GM21576 (cell line): ENCODE data around the gene COL12A1.
A peak's percentile ranks its signal among the peaks of the same experiment; 100 is the strongest.

ENCODE experiments used
- ATAC-seq: cut with Tn5 transposase; IDR thresholded peaks from one replicate; pipeline ENCODE4 v1.9.1; 2021; ENCODE audit warnings: mild to moderate bottlenecking, moderate library complexity; ENCODE audit not compliant: unreplicated experiment

The COL12A1 gene

GRCh38 chr6:75180864-75181263 is 25.0 kb downstream of the COL12A1 start:
- no peak for ATAC-seq

- ATAC-seq: no peak
Observed at GRCh38 chr6:75178757-75179156, 27.1 kb downstream of the COL12A1 start.

DNA sequence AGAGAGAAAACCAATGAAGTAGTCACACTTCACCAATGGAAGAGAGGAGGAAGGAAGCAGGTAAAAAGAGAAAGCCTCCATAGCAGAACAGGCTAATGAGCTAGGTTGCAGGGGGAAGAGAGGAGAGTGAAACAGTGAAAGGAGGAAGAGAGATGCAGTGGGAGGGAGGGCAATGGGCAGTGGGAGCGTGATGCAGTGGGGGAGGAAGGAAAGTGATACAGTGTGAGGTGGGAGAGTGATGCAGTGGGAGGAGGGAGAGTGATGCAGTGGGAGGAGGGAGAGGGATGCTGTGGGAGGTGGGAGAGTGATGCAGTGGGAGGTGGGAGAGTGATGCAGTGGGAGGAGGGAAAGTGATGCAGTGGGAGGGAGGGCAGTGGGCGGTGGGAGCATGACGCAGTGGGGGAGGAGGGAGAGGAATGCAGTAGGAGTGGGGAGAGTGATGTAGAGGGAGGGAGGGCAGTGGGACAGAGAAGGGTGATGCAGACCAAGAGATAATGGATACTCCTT is 29.7 kb downstream of the COL12A1 start:
- ATAC-seq: no peak

DNA sequence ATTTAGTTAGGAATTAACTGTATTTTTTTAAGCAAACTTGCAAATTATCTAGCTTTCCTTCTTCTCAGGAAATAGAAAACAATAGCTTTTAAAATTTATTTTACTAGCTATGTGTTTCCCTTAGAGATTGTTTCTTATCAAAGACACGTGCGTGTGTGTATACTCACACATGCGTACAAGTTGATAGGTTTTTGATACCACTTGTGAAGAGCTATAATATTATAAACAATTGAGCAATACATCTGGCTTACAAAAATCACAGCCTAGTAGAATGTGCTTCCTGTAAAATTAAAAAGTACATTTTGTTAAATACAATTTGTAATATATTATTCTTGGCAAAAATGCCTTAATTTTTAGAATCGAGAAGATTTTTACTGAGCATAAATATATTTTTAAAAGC is 33.9 kb downstream of the COL12A1 start:
- ATAC-seq: no peak

- ATAC-seq: no peak
Observed at GRCh38 chr6:75171567-75171966, 34.3 kb downstream of the COL12A1 start.

GRCh38 chr6:75170691-75171560 is 34.9 kb downstream of the COL12A1 start:
- no peak for ATAC-seq

DNA sequence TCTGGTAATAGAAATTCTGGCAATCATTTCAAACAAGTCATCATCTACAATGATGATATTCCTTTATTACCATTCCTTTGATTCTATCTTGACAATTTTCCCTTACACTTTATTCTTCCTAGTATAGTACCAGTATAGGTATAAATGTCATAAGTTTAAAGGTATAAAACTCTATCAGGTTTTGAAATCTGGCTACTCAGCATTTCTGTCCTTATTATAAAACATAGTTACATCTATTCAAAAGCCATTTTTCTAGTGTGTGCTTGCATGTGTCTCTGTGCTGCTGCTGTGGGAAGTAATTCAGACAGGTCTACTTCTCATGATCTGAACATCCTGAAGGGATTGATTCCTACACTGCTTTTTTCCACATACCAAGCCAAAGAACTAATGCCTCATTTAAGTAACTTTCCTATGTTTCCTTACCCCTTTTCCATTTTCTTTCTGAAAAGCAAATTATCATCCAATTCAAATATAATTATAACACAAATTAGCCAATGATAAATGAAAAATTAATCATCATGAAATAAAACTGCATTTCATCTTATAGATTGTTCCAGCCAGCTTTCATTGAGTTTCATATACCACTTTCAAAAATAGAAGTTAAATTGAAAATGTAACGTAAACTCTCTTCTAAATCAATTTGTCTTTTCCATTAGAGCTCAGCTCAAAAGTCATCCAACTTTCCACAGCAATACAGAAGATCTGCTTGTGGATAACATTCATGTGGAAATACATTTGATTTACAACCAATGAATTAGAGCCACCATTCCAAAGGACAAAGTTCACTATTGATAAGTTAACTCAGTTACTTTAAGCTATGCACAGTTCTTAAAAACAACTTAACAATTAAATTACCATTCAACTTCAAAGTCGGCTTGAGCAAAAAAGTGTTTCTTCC is 35.9 kb downstream of the COL12A1 start:
- no peak for ATAC-seq

DNA sequence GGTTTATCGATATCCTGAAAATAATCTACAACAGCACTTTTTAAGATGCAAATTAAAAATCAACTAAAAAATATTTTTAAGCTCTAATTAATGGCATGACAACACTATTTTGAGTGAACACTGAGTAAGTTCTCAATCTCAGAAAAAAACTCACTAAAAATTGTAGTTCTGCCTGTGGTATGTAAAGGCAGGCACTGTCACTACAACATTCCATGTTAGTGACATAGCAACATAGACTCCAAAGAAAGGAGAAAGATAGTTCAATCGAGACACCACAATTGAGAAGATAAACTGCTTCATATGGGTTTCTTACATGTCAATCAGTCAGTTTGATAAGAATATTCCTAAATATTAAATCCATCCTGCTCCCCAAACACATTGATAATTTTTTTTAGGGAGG is 38.0 kb downstream of the COL12A1 start:
- no peak for ATAC-seq

GRCh38 chr6:75167325-75167724 is 38.5 kb downstream of the COL12A1 start:
- no peak for ATAC-seq

DNA sequence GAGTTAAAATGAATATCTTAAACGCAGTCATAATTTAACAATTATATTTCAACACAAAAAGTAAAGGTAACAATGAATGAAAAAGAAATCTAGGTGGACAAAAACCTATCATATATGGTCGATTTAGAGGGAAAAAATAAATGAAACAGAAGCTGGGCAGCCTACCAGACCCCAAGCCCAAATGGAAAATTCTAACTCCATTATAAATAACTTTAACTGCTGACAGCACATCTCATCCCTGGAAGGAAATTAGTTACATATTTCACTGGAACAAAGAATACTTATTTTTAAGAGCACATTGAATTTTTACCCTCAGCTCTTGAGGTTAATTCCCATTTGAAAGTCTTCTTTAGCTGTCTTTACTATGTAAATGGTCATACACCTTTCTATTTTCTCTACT is 39.1 kb downstream of the COL12A1 start:
- no peak for ATAC-seq

GRCh38 chr6:75166236-75166635 is 39.6 kb downstream of the COL12A1 start:
- ATAC-seq: no peak

DNA sequence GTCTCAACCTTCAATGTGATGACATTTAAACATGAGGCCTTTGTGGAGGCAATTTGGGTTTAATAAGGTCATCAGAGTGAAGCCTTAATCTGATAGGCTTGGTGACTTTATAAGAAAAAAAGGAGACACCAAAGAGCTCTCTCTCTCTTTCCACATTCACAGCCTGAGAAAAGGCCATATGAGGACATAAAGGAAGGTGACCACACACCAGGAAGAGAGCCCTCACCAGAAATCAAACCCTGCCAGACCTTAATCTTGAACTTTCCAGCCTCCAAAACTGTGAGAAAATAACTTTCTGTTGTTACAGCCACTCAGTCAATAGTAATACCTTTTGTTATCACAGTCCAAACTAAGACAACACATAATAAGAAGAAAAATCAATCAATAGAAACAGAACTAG is 47.7 kb downstream of the COL12A1 start:
- no peak for ATAC-seq

DNA sequence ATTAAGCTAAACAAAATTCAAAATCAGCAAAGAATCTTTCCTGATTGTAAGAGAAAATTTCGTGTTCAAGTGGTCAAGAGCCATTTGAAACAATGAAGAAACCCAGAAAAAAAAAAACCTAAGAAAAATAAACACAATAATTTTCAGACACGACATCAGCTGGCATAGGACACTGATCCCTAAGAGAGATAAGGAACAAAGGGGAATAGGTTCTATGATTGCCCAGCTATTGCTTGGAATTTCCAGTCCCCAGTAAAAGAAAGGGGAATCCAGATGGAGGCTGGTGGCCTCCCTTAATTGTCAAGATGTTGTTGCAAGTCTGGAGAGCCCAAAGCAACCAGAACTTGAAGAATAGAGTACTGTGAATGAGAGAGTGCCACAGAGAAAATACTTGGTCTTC is 48.5 kb downstream of the COL12A1 start:
- ATAC-seq: no peak

- no peak for ATAC-seq
Observed at GRCh38 chr6:75156186-75156878, 49.5 kb downstream of the COL12A1 start.

- no peak for ATAC-seq
Observed at GRCh38 chr6:75155631-75156030, 50.2 kb downstream of the COL12A1 start.

GRCh38 chr6:75154973-75155372 is 50.9 kb downstream of the COL12A1 start:
- ATAC-seq: no peak

DNA sequence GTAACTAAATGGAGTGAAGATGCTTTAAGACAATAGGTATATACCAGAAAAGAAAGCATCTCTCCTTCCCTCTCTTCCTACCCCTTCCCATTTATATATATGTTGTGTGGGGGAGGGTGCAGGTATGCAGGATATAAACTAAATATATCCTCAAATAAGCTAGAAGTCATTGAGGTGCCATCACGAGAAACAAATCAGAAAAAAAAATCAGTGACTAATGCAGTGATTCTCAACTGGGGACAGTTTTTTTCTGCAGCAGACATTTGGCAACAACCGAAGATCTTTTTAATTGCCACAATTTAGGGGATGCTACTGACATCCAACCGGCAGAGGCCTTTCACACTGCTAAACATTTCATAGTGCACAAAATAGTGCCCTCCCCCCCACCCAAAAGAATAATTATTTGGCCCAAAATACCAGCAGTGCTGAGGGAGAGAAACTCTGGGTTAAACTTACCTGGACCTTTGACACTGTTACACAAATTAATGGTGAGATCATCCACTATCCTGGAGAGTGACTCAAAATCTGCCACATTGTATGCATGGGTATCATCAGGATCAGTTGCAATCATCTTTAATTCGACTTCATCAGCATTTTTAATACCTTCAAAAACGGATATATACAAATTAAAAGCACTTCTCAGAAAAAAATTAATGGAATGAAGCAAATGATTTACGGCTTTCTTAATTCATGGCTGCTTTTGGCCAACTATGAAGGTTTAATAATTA is 55.0 kb downstream of the COL12A1 start:
- ATAC-seq: no peak

DNA sequence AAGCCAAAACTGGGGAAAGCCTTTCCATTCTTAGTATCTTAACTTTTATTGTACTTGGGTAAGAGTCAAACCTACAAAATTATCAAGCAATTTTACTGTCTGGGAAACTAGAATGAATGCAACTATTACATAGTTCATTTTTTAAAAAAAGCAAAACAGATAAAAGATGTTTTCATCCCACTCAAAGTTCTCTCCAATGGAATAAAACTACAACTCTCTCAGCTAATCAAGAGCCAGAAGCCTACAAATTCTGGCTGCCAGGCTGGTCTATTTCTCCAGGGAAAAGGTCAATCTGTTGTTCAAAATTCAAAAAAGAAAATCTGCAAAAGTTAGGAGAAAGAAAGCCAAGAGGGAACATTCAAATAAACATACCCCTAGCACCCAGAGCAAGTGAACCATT is 56.2 kb downstream of the COL12A1 start:
- no peak for ATAC-seq

DNA sequence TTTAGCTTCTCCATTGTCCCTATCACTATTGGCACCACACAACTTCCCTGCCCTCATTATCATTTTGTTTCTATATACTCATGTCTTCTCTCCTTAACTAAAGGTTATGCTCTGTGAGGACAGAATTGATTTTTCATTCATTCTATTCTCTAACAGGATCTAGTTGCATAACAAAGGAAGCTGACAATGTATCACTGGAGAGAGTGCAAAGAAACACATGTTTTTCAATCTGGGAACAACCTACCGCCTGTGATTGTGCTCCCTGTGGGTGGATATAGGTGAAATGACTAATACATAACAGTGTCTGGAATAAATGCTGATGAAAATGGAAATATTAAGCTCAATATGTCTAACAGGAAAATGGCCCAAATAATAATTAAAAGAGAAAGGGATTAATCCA is 56.6 kb downstream of the COL12A1 start:
- no peak for ATAC-seq

DNA sequence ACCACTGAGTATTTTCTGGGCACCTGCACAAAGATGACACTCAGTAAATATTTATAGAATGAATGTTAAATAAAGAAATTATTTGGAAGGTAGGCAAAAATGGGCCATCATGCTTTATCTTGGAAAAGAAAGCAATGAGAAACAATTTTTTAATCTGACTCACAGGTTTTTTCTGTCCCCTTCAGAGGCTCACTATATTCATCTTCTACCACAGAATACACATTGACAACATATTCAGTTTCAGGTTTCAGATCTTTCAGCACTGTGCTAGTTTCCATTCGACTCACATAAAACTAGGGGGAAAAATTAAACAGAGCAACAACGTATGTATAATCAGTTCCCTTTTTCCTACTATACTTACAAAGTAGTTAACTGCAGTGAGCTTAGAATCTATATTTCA is 58.3 kb downstream of the COL12A1 start:
- peak; percentile 97 for ATAC-seq
